RWPE1 (cell line): Measurements from ENCODE around the gene JUN.

Source experiments
- CTCF ChIA-PET: fragments of 350-600 bp; sonication (Branson Sonifier 250); formaldehyde crosslinking; extraction: SDS; loops from one replicate; lab custom pipeline; 2021; lab: Yijun Ruan, JAX
- POLR2A ChIA-PET: fragments of 400-600 bp; formaldehyde crosslinking; extraction: SDS; loops from one replicate; lab custom pipeline; 2020; ENCODE audit warnings: antibody characterized with exemption; ENCODE audit not compliant: low non-redundant PET; lab: Yijun Ruan, JAX
- DNase-seq: peaks from one replicate; pipeline ENCODE4 v3.0.0; 2012; ENCODE audit warnings: low spot score
- H3K27ac ChIP-seq: fragments of 450-650 bp; 2 replicates; pipeline ENCODE4 v1.5.1; 2017
- TF ChIP-seq, protein P1 (sequence below): fragments of 450-650 bp; conservative IDR thresholded peaks from 2 replicates; pipeline ENCODE4 v1.5.1; 2017; ENCODE audit warnings: low read depth, mild to moderate bottlenecking

The JUN gene

DNA sequence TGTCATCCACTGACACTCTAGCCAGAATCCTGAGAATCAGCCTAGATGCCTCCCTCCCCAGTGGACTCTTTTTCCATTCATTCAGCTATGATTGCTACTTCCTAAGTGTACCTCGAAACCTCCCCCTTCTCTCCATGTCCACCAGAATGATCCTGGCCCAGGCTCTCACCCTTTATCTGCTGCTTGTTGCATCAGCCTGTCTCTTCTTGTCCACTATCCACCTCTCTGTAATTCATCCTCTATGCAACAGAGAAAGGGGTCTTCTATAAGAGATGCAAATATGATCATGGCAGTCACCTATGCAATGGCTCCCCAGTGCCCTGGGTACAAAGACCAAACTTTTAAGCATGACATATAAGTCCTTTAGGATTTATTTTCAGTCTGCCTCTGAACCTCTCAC is 37.7 kb downstream of the JUN start:
- ChIA-PET CTCF (no interaction called here), POLR2A (no interaction called here)
- H3K27ac ChIP-seq: no peak overlapping the region
- TF ChIP-seq, protein P1, sequence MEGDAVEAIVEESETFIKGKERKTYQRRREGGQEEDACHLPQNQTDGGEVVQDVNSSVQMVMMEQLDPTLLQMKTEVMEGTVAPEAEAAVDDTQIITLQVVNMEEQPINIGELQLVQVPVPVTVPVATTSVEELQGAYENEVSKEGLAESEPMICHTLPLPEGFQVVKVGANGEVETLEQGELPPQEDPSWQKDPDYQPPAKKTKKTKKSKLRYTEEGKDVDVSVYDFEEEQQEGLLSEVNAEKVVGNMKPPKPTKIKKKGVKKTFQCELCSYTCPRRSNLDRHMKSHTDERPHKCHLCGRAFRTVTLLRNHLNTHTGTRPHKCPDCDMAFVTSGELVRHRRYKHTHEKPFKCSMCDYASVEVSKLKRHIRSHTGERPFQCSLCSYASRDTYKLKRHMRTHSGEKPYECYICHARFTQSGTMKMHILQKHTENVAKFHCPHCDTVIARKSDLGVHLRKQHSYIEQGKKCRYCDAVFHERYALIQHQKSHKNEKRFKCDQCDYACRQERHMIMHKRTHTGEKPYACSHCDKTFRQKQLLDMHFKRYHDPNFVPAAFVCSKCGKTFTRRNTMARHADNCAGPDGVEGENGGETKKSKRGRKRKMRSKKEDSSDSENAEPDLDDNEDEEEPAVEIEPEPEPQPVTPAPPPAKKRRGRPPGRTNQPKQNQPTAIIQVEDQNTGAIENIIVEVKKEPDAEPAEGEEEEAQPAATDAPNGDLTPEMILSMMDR: no peak
- DNase-seq: no peak

DNA sequence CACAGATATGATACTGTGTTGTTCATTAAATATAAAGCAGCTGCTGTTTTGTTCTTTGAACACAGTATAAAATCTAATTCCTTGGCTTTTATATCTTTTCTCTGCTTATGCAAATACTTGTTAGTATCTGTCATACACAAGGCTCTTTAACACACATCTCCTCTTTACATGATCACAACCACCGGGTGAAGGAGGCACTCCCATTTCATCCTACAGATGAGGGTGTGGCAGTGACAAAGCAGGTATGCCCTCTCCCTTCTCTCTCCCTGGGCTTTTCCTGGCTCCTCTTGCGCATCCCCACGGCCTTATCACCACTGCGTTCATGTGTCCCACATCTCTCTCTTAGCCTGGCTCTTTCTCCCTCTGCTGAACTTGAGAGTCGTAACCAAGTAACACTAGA is 38.2 kb downstream of the JUN start:
- POLR2A ChIA-PET: no interaction called here
- TF ChIP-seq, protein P1: no peak
- DNase-seq: no peak
- H3K27ac ChIP-seq: no peak overlapping the region
- CTCF ChIA-PET: interaction anchor here (0.6 kb wide), 1 partner anchor 34 kb away, joined by 3 read pairs; no protein-coding TSS in a partner anchor

DNA sequence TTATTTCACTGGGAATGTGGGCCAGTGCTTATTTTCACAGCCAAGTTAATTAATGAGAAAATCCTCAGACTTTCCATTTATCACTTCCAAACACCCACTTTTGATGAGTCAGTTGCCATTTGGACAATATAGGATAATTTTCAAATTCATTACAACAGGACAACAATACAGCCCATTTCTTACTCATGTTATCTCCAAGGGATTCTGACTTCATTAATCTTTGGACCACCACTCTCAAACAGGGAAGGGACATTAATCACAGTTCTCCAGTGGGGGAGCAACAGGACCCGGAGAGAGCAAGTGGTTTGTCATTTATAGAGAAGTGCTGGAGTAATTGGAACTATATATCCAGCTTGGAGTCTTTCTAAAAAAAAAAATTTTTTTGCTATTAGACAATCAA is 38.7 kb downstream of the JUN start:
- TF ChIP-seq, protein P1: no peak
- H3K27ac ChIP-seq: no peak overlapping the region
- ChIA-PET POLR2A (no interaction called here), CTCF (interaction anchor here (0.6 to 1.0 kb wide), 2 partner anchors 35 to 1014 kb away, joined by 3 to 4 read pairs; no protein-coding TSS in a partner anchor)
- DNase-seq: no peak

DNA sequence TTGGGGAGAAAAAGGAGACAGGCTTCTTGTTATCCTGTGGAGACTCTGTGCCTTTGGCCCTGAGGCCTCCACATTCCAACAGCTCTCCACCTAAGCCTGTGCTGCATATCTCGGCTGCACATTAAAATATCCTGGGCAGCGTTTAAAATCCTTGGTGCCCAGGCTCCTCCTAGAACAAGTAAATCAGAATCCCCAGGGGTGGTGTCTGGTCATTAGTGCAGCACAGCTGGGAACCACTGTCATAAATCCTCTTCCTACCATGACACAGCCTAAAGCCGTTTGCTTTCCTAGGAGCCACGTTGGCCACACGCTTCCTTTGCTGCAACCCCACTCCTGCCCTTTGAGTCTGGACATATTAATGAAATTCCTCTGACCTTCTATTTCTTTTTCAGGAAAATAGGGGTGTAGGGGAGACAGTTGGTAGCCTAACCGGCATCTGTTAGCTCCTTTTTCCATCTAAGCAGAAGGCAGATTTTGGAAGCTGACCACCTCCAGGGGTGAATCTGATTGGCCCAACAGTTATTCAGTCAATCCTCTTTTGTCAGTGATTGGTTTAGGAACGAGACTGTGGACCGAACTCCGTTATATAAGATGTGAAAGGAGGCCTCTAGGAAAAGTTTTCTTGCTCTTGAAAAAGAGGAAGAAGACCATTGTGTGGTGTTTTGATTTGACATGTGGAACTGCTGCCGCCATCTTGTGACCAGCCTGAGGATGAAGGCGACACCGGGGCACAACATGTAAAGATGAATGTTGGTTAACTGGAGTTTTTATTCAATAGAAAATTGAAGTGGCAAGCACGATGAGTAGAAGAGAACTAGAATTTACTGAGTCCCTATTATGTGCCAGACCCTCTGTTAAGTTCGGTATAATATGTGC is 41.9 kb downstream of the JUN start:
- ChIA-PET CTCF (interaction anchor here (0.6 kb wide), 2 partner anchors 10 to 21 kb away, joined by 4 read pairs; no protein-coding TSS in a partner anchor), POLR2A (no interaction called here)
- DNase-seq: no peak
- no peak overlapping the region for H3K27ac ChIP-seq
- TF ChIP-seq, protein P1: no peak

DNA sequence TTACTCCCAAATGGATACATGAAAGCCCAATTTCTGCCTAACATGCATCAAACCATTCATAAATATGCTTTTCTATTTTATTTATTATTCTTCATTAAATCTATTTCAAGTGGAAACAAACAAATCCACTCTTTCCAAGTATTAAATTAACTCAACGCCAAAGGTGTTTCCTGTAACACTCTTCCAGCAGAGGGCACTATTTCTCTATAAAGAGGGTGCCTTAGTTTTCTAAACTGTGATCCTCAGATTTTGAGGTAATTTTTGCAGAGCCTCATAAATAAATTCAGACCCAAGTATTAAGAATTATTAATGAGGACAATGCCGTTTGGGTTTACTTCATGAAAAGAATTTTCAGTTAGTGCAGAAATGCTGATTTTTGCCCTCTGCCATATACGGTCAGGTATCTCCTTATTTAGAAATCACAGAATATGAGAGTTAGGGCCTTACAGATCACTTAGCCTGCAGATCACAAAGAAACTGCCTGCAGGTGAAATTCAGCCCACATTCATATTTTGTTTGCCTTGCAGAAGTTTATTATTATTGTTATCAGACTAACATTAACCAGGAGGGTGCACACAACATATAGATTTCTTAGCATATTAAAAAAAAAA is 43.9 kb downstream of the JUN start:
- POLR2A ChIA-PET: no interaction called here
- CTCF ChIA-PET: interaction anchor here (0.6 kb wide), 3 partner anchors 29 to 1026 kb away, joined by 3 to 4 read pairs (median 3); no protein-coding TSS in a partner anchor
- DNase-seq: peak; percentile 55
- TF ChIP-seq, protein P1: peak; percentile 78
- H3K27ac ChIP-seq: no peak overlapping the region

DNA sequence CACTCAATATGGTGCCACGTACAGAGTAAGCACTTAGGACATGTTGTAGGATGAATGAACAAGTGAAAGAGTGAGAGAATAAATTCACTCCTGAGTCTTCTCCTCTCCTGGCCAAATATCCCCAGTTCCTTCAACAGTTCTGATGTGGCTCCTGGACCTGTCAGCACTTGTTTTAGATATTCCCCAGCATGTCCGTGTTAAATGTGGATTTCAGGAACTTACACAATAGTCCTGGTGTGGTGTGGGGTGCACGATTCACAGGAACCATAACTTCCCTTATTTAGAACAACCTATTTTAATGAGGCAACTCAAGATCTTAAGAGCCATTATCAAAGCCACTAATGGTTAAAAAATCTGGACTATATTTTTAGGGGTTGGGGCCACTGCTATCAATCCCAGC is 45.0 kb downstream of the JUN start:
- TF ChIP-seq, protein P1: no peak
- DNase-seq: no peak
- ChIA-PET POLR2A (no interaction called here), CTCF (interaction anchor here (0.6 kb wide), 1 partner anchor 1848 kb away, joined by 3 read pairs; no protein-coding TSS in a partner anchor)
- H3K27ac ChIP-seq: no peak overlapping the region
